DMS114 treated with DMSO at 0.1 percent for 48 hours (cell line): ENCODE results near the gene SCRT2.

ENCODE experiments used
- DNase-seq: peaks from one replicate; lab custom pipeline; 2025; ENCODE audit not compliant: unreplicated experiment; lab: John Stamatoyannopoulos, UW

Gene SCRT2

DNA sequence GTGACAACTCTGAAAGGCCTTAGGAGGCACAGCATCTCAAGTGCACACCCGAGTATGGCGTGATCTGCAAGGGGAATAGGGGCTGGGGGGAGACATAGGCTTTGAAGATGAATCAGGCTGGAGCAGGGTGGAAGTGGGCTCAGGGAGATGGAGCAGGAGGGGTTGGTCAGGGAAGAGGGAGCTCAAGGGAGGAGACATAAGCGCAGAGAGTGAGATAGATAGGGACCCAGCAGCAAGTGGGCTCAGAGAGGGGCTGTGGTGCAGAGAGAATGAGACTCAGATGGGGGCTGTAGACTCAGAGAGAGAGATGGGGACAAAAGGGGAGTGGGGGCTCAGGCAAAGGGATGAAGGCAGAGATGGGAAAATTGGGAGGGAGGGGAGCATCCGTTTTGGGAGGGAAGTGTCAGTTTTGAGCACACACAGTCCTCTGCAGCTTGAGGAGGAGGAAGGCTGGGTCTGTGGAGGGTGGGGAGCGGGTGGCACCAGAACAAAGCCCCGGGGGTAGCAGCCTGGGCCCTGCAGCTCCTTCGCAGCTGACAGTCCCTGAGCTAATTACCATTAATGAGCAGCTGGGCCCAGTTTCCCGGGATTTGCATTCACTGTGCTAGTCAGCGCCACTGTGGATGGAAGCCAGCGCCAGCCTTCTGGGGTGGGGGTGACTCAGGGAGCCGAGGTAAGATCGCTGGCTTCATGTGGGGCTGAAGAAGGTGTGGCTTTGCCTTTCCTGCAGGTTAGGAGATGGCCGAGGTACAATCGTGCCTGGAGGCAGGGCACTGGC is 41.3 kb downstream of the SCRT2 start:
- no peak for DNase-seq

DNA sequence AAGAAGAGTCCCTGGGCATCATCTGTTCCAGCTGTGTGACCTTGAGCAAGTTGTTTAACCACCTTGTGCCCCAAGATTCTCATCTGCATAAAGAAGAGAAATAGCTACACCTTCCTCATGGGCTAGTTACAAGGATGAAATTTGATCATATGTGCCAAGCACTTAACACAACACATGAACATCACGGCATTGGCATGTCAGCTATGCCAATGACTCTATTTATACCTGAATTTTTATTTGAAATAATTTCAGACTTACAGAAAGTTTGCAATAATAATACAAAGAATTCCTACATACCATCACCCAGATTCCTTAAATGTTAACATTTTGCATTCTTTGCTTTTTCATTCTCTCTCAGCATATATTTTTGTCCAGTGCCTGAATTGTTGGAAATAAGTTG is 44.5 kb downstream of the SCRT2 start:
- no peak for DNase-seq

DNA sequence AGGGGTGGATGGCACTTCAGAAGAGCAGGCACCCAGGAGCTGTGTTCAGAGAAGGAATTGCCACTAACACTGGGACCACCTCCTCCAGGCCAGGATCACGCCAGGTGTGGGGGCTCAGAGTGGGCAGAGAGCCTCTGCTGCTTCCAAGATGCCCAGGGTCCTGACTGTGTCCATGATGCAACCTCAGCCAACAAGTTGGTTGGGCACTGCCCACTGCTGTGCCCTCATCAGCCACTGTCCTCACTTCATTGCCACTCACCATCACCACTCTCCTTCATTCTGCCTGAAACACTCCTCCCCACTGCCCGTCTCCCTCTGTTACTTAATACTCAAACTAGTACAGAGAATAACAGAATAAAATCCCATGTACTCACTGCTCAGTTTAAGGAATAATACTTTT is 49.0 kb downstream of the SCRT2 start:
- no peak for DNase-seq

DNA sequence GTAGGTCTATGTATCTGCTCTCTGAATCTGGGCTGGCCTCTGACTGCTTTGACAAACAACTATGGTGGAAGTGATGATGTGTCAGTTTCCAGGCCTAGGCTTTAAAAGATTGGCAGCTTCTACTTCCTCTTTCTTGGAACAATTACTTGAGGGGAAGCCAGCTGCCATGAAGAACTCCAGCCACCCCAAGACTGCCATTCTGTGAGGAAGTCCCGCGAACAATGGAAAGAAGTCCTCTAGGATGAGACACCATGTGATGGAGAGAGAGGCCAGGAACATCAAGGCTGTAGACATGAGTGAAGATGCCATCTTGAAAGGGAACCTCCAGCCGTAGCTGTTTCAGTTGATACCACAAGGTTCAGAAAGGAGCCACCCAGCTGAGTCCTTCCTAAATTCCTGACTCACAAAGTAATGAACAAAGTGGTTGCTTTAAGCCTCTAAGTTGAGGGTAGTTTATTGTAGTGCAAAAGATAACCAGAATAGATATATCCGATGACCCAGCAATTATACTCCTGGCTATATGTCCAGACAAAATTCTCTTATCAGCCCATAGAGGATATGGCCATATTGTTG is 50.2 kb downstream of the SCRT2 start:
- no peak for DNase-seq

DNA sequence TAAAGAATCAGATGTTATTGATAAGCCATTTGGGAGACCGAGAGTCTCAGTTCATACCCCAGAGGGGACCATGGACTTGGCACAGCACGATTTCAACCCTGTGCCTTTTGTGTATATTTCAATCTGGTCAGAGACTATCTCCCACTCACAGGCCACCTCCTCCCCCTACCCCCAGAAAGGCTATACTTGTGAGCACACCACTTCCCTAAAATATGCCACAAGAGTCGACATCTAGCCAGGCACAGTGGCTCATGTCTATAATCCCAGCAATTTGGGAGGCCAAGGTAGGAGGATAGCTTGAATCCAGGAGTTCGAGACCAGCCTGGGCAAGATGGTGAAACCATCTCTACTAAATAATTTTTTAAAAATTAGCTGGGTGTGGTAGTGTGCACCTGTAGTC is 51.9 kb downstream of the SCRT2 start:
- no peak for DNase-seq

DNA sequence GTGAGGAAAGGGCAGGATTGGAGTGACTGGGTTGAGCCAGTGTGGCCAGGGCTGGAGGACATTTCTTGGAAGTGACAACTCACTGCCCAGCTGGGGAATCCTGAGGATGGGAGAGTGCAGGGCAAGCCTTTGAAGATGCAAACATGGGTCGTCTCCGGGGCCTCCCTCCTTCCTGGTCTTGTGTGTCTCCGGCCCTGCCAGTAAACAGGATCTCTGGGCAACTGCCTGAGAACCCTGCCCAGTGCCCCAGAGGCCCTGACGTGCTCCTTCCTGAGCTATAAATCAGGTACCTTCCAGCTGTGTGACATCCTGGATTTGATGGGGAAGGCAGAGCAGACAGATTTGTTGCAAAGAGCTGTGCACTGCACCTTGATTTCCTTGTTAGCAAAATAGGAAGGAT is 52.6 kb downstream of the SCRT2 start:
- DNase-seq, result no peak

DNA sequence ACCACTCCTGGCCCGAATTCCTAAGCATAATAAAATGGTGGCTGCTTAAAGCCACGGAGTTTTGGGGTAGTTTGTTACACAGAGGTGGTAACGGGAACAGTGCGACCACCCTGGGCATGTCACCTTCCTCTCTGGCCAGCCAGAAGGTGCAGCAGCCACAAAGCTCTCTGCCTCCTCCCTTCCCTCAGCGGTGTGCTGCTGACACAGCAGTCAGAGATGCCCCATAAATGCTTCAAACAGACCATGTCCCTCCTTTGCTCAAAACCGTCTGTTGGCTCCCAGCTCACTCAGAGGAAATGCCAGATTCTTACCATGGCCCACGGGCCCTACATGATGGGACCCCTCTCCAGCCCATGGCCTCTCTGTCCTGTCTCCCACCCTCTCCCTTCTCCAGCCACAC is 53.4 kb downstream of the SCRT2 start:
- DNase-seq, result no peak

DNA sequence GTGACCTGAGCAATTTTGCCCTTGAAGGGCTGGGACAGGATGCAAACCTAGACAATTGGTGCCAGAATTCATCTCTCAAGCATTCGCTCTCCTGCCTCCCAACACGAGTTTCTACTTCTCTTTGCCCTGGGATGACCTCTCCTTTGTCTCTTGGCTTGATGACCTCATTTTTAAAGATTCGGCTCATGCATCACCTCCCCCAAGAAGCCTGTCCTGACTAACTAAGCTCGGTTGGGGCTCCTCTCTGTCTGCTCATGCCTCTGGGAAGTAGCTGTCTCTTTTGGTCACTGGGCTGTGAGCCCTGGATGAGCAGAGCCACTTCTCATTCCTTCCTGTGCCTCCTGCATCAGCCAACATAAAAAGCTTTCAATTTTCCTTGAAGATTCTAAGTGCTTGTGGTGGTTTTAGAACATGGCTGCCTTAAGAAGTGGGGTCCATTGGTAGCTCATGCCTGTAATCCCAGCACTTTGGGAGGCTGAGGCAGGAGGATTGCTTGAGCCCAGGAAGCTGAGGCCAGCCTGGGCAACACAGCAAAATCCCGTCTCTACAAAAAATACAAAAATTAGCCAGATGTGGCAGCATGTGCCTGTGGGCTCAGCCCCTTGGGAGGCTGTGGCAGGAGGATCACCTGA is 54.4 kb downstream of the SCRT2 start:
- no peak for DNase-seq

- no peak for DNase-seq
Observed at GRCh38 chr20:620246-620645, 55.4 kb downstream of the SCRT2 start.

DNA sequence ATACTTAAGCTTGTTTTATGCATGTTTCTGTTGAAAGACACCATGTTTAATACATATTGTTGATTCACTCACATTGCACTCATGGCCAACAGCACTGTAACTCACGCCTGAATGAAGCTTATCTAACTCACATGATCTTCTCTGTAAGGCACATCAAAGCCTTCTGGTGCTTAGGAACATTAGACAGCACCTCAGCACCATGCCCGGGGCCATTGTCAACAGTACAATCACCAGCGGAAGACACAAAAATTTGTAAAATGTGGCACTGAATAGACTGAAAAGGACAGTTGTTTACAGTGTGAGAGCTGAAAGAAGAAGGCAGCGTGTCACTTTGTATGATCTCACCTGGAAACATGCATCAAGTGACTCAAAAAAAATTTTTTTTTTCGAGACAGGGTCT is 56.6 kb downstream of the SCRT2 start:
- no peak for DNase-seq

- no peak for DNase-seq
Observed at GRCh38 chr20:617934-618690, 57.5 kb downstream of the SCRT2 start.

DNA sequence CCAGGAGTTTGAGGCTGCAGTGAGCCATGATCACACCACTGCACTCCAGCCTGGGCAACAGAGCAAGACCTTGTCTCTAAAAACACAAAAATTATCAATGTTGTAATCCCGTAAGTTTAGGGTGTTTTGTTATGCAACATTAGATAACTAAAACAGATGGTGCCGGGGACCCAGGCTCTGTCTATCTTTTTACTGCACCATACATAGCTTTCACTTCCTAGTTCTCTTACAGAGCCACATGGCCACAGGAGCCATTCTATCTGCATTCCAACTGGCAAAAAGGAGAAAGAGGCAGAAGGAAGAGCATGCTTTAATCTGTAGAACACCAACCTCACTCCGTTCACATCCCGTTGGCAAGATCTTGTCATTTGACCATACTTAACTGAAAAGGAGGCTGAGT is 60.1 kb downstream of the SCRT2 start:
- no peak for DNase-seq

DNA sequence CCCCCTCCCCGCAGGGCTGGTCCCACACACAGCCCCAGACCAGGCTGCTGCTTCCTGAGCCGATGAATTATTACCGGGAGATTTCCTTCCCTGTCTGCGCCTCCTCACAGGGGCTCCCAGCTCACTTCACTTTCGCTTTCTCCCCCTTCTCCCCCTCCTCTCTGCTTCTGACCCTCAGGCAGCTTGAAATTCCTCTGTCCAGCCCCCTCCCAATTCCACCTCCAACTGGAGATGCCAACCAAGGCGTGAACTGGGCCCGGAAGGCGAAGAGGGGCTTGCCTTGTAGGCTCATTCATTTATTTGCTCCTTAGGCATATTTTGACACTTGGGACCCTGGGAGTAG is 63.8 kb downstream of the SCRT2 start:
- no peak for DNase-seq
